Panc1 (cell line): ENCODE data around the gene CD276. TPM values are rescaled to one million over a fixed set of nuclear protein-coding genes. Genes with fewer than 3 reads are reported as not detected.
"Not testable (repeated sequence)": the region's sequence is repeated elsewhere in the genome, so short reads cannot be mapped to it uniquely, and the experiment has no call there.

ENCODE experiments used
- ATAC-seq: fragments of 200-7000 bp; cut with Tn5 transposase; 2 replicates; pipeline ENCODE4 v1.9.1; 2020; ENCODE audit warnings: mild to moderate bottlenecking, moderate library complexity
- BruUV-seq: library from RNA; stranded (reverse); fragments of 400-500 nt; replicated peaks from 2 replicates; lab custom pipeline; 2021; lab: Mats Ljungman, UMichigan
- CTCF ChIA-PET: fragments of 300-600 bp; sonication (Branson Sonifier 250); formaldehyde crosslinking; loops from one replicate; lab custom pipeline; 2022; ENCODE audit warnings: antibody characterized with exemption; lab: Charles Lee
- POLR2A ChIA-PET: fragments of 300-600 bp; sonication (Branson Sonifier 250); formaldehyde crosslinking; loops from one replicate; lab custom pipeline; 2022; ENCODE audit warnings: antibody characterized with exemption; lab: Charles Lee
- DNase-seq: peaks from one replicate; pipeline ENCODE4 v3.0.0-alpha.2; 2010; ENCODE audit warnings: low read depth, low spot score
- H3K27ac ChIP-seq: 2 replicates; pipeline ENCODE4 v1.5.1; 2011; ENCODE audit warnings: mild to moderate bottlenecking, low read length, inconsistent platforms
- H3K27me3 ChIP-seq: fragments of 200-500 bp; sonication (Bioruptor generic); 2 replicates; pipeline ENCODE4 v1.6.0; 2014; ENCODE audit warnings: low read length, inconsistent platforms; ENCODE audit not compliant: control insufficient read depth, insufficient read depth
- H3K36me3 ChIP-seq: fragments of 200-500 bp; sonication (Bioruptor generic); 2 replicates; pipeline ENCODE4 v1.5.1; 2014; ENCODE audit warnings: inconsistent platforms, mild to moderate bottlenecking, low read length, moderate library complexity; ENCODE audit not compliant: control insufficient read depth, insufficient read depth
- H3K4me1 ChIP-seq: 2 replicates; pipeline ENCODE4 v1.5.1; 2011; ENCODE audit warnings: inconsistent platforms, mild to moderate bottlenecking, low read length, moderate library complexity; ENCODE audit not compliant: control insufficient read depth, insufficient read depth
- H3K4me3 ChIP-seq, 2 experiments: 2 replicates each; pipeline ENCODE4 v1.5.1; 2011 to 2012; ENCODE audit warnings: low read depth in 2 of 2, low read length in 2 of 2, mild to moderate bottlenecking in 2 of 2, inconsistent platforms in 1 of 2, moderate library complexity in 1 of 2
- H3K9me3 ChIP-seq: fragments of 200-500 bp; sonication (Bioruptor generic); 2 replicates; pipeline ENCODE4 v1.5.1; 2014; ENCODE audit warnings: low read depth, mild to moderate bottlenecking, inconsistent platforms, low read length, moderate library complexity; ENCODE audit not compliant: control insufficient read depth, insufficient read depth
- CTCF ChIP-seq: fragments of 450-650 bp; IDR thresholded peaks from 2 replicates; pipeline ENCODE4 v1.5.1; 2017; ENCODE audit warnings: mild to moderate bottlenecking
- POLR2AphosphoS5 ChIP-seq: IDR thresholded peaks from 2 replicates; pipeline ENCODE4 v1.6.1; 2012; ENCODE audit warnings: mild to moderate bottlenecking, low read depth, low read length, moderate library complexity
- REST ChIP-seq, 2 experiments: IDR thresholded peaks; 2 replicates each; pipeline ENCODE4 v1.6.1; 2011 to 2012; ENCODE audit warnings: low read depth in 2 of 2, control low read depth in 1 of 2, low read length in 1 of 2, mild to moderate bottlenecking in 1 of 2, moderate library complexity in 1 of 2; ENCODE audit not compliant: insufficient read depth in 1 of 2
- SIN3A ChIP-seq: IDR thresholded peaks from 2 replicates; pipeline ENCODE4 v1.6.1; 2012; ENCODE audit warnings: low read depth, mild to moderate bottlenecking, low read length, moderate library complexity, borderline replicate concordance; ENCODE audit not compliant: insufficient read depth
- TCF7L2 ChIP-seq: IDR thresholded peaks from 2 replicates; pipeline ENCODE4 v1.6.1; 2011; ENCODE audit warnings: mild to moderate bottlenecking, low read depth, low read length, inconsistent platforms
- in situ Hi-C: cut with HindIII; loops from 2 replicates; pipeline ENCODE4 v1.10.0; 2016; ENCODE audit warnings: low sequenced_read_pairs, low pct_unique_long_range_greater_than_20kb
- intact Hi-C: fragments of 100-400 bp; cut with micrococcal nuclease; formaldehyde crosslinking; loops from one replicate; pipeline ENCODE4 v1.10.0; 2022; ENCODE audit not compliant: unreplicated experiment
- total RNA-seq: library from RNA; stranded (reverse); gene quantifications from one replicate; pipeline ENCODE4 v1.2.1, GENCODE V29; 2021; ENCODE audit not compliant: unreplicated experiment

Gene CD276
- total RNA-seq, 1 experiment from 2014 or later = 99.1 TPM

GRCh38 chr15:73724212-73724611 lies 40.0 kb downstream of the CD276 start:
- no TSS peak for BruUV-seq
- ChIA-PET POLR2A (no interaction called here), CTCF (interaction anchor here (1.2 kb wide), 1 partner anchor 19 kb away, joined by 8 read pairs; no protein-coding TSS in a partner anchor)
- TF ChIP-seq POLR2AphosphoS5 = no peak
- TF ChIP-seq CTCF = no peak
- TF ChIP-seq TCF7L2 = no peak
- no peak for TF ChIP-seq REST (IDR thresholded peaks at IDR 0.05; ENCODE audit: insufficient read depth in 1 of 2, low read depth in 2 of 2, low read length in 1 of 2)
- no peak for TF ChIP-seq SIN3A
- intact Hi-C loops (no loop called here), in situ Hi-C loops (no loop called here)
- H3K36me3 ChIP-seq = no peaks in the 10 kb centered on the region
- H3K27ac ChIP-seq = no peak overlapping the region
- no peaks in the 10 kb centered on the region for H3K4me1 ChIP-seq
- no peak overlapping the region for H3K4me3 ChIP-seq
- no peak for DNase-seq
- H3K9me3 ChIP-seq = no peaks in the 10 kb centered on the region
- ATAC-seq = no peak
- H3K27me3 ChIP-seq = no peaks in the 10 kb centered on the region

- Histone ChIP-seq H3K27ac (no peak overlapping the region), H3K4me3 (no peak overlapping the region), H3K9me3 (no peaks in the 10 kb centered on the region), H3K36me3 (no peaks in the 10 kb centered on the region), H3K4me1 (no peaks in the 10 kb centered on the region), H3K27me3 (no peaks in the 10 kb centered on the region)
- TF ChIP-seq TCF7L2 (no peak), SIN3A (no peak), POLR2AphosphoS5 (no peak), REST (IDR thresholded peaks at IDR 0.05; ENCODE audit: insufficient read depth in 1 of 2, low read depth in 2 of 2, low read length in 1 of 2) (no peak), CTCF (no peak)
- intact Hi-C loops (no loop called here), in situ Hi-C loops (no loop called here)
- no TSS peak for BruUV-seq
- ChIA-PET CTCF (no interaction called here), POLR2A (no interaction called here)
- no peak for DNase-seq
- ATAC-seq = no peak
Observed at GRCh38 chr15:73727330-73727976, 43.3 kb downstream of the CD276 start.

GRCh38 chr15:73732051-73732450 lies 47.9 kb downstream of the CD276 start:
- H3K9me3 ChIP-seq, H3K4me3 ChIP-seq, H3K36me3 ChIP-seq, ATAC-seq, in situ Hi-C loops, H3K27ac ChIP-seq, H3K27me3 ChIP-seq, POLR2A ChIA-PET, DNase-seq, BruUV-seq, intact Hi-C loops, H3K4me1 ChIP-seq: not testable (repeated sequence)
- CTCF ChIA-PET = interaction anchor here (0.7 kb wide), 1 partner anchor 227 kb away, joined by 4 read pairs; no protein-coding TSS in a partner anchor
